Neuronal stem cell (in vitro differentiated cells): ENCODE measurements around the gene TLX2.
"Not testable (repeated sequence)": the region's sequence is repeated elsewhere in the genome, so short reads cannot be mapped to it uniquely, and the experiment has no call there.

Experiments used
- DNase-seq: peaks from one replicate; pipeline ENCODE4 v3.0.0-alpha.2; 2013; ENCODE audit warnings: low spot score
- H2AFZ ChIP-seq: one replicate; pipeline ENCODE4 v1.6.1; 2013; ENCODE audit warnings: mild to moderate bottlenecking, low read length, inconsistent platforms
- H2AK5ac ChIP-seq: 2 replicates; pipeline ENCODE4 v1.6.1; 2013; ENCODE audit warnings: low read depth, mild to moderate bottlenecking, inconsistent platforms, low read length, moderate library complexity, mixed read lengths
- H2BK120ac ChIP-seq: 2 replicates; pipeline ENCODE4 v1.6.1; 2013; ENCODE audit warnings: low read depth, mild to moderate bottlenecking, inconsistent platforms, low read length, moderate library complexity, mixed read lengths
- H2BK12ac ChIP-seq: one replicate; pipeline ENCODE4 v1.6.1; 2013; ENCODE audit warnings: low read length, inconsistent platforms
- H2BK15ac ChIP-seq: 2 replicates; pipeline ENCODE4 v1.6.1; 2013; ENCODE audit warnings: mild to moderate bottlenecking, low read length, inconsistent platforms, mixed read lengths
- H2BK5ac ChIP-seq: one replicate; pipeline ENCODE4 v1.6.1; 2013; ENCODE audit warnings: inconsistent platforms, mild to moderate bottlenecking, low read length, moderate library complexity
- H3K14ac ChIP-seq: one replicate; pipeline ENCODE4 v1.6.1; 2013; ENCODE audit warnings: low read length, inconsistent platforms
- H3K18ac ChIP-seq: 2 replicates; pipeline ENCODE4 v1.6.1; 2013; ENCODE audit warnings: low read length, inconsistent platforms
- H3K23ac ChIP-seq: 2 replicates; pipeline ENCODE4 v1.6.1; 2013; ENCODE audit warnings: low read depth, mild to moderate bottlenecking, mixed read lengths, low read length, inconsistent platforms; ENCODE audit not compliant: poor library complexity
- H3K27ac ChIP-seq: replicated peaks from 3 replicates; pipeline ENCODE4 v1.5.1; 2013; ENCODE audit warnings: low read length, inconsistent platforms
- H3K27me3 ChIP-seq, 3 experiments: 2 replicates each; pipeline ENCODE4 v1.6.1; 2013; ENCODE audit warnings: low read length in 3 of 3, mild to moderate bottlenecking in 2 of 3, inconsistent platforms in 1 of 3, low read depth in 1 of 3, mixed read lengths in 1 of 3, moderate library complexity in 1 of 3; ENCODE audit not compliant: control insufficient read depth in 3 of 3, insufficient read depth in 3 of 3
- H3K36me3 ChIP-seq, 2 donors: replicated peaks in 1 of 2; 2 replicates each; pipeline ENCODE4 v1.6.1; 2013; ENCODE audit warnings: low read length in 2 of 2; ENCODE audit not compliant: control insufficient read depth in 2 of 2, insufficient read depth in 2 of 2
- H3K4ac ChIP-seq: 2 replicates; pipeline ENCODE4 v1.6.1; 2013; ENCODE audit warnings: inconsistent platforms, mild to moderate bottlenecking, low read length, moderate library complexity
- H3K4me1 ChIP-seq, 2 donors: 1 replicate in 1 of 2; 2 replicates in 1 of 2; pipeline ENCODE4 v1.6.1; 2013; ENCODE audit warnings: low read length in 2 of 2, low read depth in 1 of 2; ENCODE audit not compliant: control insufficient read depth in 2 of 2, insufficient read depth in 1 of 2
- H3K4me2 ChIP-seq: one replicate; pipeline ENCODE4 v1.6.1; 2013; ENCODE audit warnings: mild to moderate bottlenecking, low read length, inconsistent platforms; ENCODE audit not compliant: insufficient read depth, poor library complexity, severe bottlenecking
- H3K4me3 ChIP-seq, 2 donors: 2 replicates each; pipeline ENCODE4 v1.5.1; 2013; ENCODE audit warnings: low read length in 2 of 2, mild to moderate bottlenecking in 2 of 2, inconsistent platforms in 1 of 2, moderate library complexity in 1 of 2
- H3K79me1 ChIP-seq: one replicate; pipeline ENCODE4 v1.6.1; 2013; ENCODE audit warnings: low read depth, mild to moderate bottlenecking, inconsistent platforms, low read length, moderate library complexity
- H3K9ac ChIP-seq: one replicate; pipeline ENCODE4 v1.6.1; 2013; ENCODE audit warnings: mild to moderate bottlenecking, low read depth, low read length, inconsistent platforms; ENCODE audit not compliant: poor library complexity
- H3K9me3 ChIP-seq, 2 donors: replicated peaks in 1 of 2; 2 replicates each; pipeline versions ENCODE3 to v1.6.1; 2013; ENCODE audit warnings: low read length in 2 of 2, mild to moderate bottlenecking in 2 of 2, inconsistent platforms in 1 of 2, low read depth in 1 of 2, mixed read lengths in 1 of 2, moderate library complexity in 1 of 2; ENCODE audit not compliant: control insufficient read depth in 2 of 2, insufficient read depth in 1 of 2
- H4K8ac ChIP-seq: one replicate; pipeline ENCODE4 v1.6.1; 2013; ENCODE audit warnings: low read depth, mild to moderate bottlenecking, inconsistent platforms, low read length, moderate library complexity
- H4K91ac ChIP-seq: one replicate; pipeline ENCODE4 v1.6.1; 2013; ENCODE audit warnings: low read length, low read depth, mild to moderate bottlenecking, inconsistent platforms; ENCODE audit not compliant: poor library complexity
- WGBS, 2 donors: extraction: QIAGEN DNeasy Blood & Tissue Kit; methylation state at CpG; one replicate each; pipeline ENCODE4 v1.1.7; 2013; ENCODE audit warnings: missing lambda C conversion rate in 2 of 2, mixed read lengths in 1 of 2; ENCODE audit not compliant: insufficient read length in 2 of 2, insufficient replicate concordance in 1 of 2; ENCODE audit errors: extremely low coverage in 2 of 2; 5-methylcytosine and 5-hydroxymethylcytosine counted together

Gene TLX2

DNA sequence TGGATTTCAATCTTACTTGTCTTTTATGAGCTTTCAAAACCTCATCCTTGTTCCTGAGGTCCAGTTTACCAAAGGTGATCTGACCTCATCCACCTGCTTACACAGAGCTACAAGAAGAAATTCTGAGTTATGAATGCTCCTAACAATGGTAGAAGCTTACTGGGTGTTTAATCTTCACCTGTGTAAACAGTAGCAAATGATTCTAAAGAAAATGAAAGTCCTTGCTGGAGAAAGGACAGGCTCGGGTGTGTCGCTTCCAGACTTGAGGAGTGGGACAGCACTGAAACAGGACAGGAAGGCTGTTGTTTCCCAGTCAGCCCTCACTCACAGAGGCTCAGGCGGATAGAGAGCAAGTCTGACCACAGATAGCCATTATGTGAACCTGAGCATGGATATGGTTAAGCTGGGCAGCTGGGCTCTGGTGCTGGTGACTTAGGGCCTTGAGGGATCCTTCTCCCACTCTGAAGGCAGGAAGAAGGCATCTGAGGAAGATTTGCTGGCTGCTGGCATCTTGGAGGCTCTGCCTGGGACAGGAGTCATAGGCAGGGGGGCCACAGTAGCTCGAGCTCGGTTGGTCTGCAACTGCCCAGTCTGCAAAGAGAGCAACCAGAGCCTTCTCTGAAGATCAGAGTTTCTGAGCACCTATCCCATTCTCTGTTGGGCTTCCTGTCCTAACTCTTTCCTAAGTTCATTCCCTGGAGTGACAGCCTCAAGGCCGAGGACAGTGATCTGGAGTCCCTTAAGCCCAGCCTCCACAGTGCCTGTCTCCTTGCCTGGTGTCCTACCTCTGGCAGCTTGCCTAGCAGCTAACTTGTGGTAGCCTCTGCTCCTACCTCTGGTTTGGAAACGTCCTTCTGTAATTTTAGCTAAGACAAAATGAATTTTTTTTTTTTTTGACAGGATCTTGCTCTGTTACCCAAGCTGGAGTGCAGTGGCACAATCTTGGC lies 44.3 kb downstream of the TLX2 start:
- no peak overlapping the region for H3K23ac ChIP-seq
- H3K36me3 ChIP-seq = peaks cover 8 to 16% of the 10 kb centered on the region in 2 donors
- H3K27ac ChIP-seq = no peak overlapping the region
- H2AK5ac ChIP-seq = no peak overlapping the region
- no peak overlapping the region for H2BK120ac ChIP-seq
- no peak overlapping the region for H4K8ac ChIP-seq
- peaks cover 5 to 7% of the 10 kb centered on the region in 2 donors for H3K4me1 ChIP-seq
- no peak overlapping the region for H3K9ac ChIP-seq
- no peaks in the 10 kb centered on the region for H3K9me3 ChIP-seq
- no peak for DNase-seq
- peaks cover 4 to 46% (median 19%) of the 10 kb centered on the region in 3 experiments for H3K27me3 ChIP-seq
- H3K4ac ChIP-seq = no peak overlapping the region
- H3K79me1 ChIP-seq = peaks cover 2% of the 10 kb centered on the region
- no peak overlapping the region for H2BK12ac ChIP-seq
- no CpG with 5 or more reads among the region's 7 CpGs for WGBS, 2 donors
- no peak overlapping the region for H4K91ac ChIP-seq
- no peak overlapping the region for H2BK15ac ChIP-seq
- no peak overlapping the region for H2AFZ ChIP-seq
- no peak overlapping the region for H3K4me3 ChIP-seq
- H3K14ac ChIP-seq = no peak overlapping the region
- H3K18ac ChIP-seq = no peak overlapping the region
- H2BK5ac ChIP-seq = no peak overlapping the region
- H3K4me2 ChIP-seq = no peak overlapping the region

DNA sequence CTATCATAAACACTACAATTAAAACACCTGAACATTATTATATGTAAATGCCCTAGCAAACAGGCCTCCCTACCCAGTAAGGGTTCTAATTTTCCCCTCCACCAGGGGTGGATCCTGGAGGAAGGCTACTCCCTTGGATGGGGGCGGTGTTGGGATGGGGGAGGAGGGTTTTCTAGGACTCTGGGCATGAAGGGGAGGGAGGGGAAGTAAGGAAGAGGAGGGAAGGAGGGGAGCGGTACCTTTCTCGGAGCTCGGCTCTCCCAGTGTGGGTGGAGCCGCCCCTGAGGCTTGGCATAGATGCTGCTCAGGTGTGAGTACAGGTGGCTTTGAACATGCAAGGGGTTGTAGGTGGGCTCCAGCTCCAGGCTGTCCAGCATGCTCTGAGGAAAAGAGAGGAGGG lies 45.7 kb downstream of the TLX2 start:
- no peak overlapping the region for H4K91ac ChIP-seq

DNA sequence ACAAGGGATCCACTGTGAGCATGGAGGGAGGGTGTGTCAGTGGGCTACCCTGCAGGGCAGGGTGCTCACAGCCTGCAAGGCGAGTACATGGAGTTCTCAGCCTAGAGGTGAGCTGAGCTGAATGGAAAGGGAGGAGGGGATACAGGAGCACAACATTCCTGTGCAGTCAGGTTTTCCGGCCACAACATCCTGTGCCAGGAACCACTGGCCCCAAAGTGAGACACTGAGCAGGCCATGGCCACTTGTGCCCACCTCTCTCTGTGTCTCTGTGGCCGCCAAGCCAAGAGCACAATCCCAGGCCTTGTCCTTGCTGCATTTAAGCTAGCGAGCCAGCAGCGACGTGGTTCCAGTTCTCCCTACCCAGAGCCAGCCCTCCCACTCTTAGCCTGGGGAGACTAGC lies 46.3 kb downstream of the TLX2 start:
- H3K27me3 ChIP-seq = peaks cover under 1 to 38% (median 27%) of the 10 kb centered on the region in 3 experiments
- no peaks in the 10 kb centered on the region for H3K79me1 ChIP-seq
- peak overlapping the region; percentile 74 for H2AK5ac ChIP-seq
- H2BK120ac ChIP-seq = peak overlapping the region; percentile 50
- no peak overlapping the region for H3K27ac ChIP-seq
- H2BK15ac ChIP-seq = no peak overlapping the region
- H4K8ac ChIP-seq = peak overlapping the region; percentile 10
- peaks cover 8 to 16% of the 10 kb centered on the region in 2 donors for H3K36me3 ChIP-seq
- peak overlapping the region; percentile 79 for H2BK12ac ChIP-seq
- no peak overlapping the region for H3K9ac ChIP-seq
- peak overlapping the region; percentile 81 for H4K91ac ChIP-seq
- no CpG with 5 or more reads among the region's 6 CpGs for WGBS, 2 donors
- H3K18ac ChIP-seq = peak overlapping the region; percentile 66
- DNase-seq = no peak
- H3K9me3 ChIP-seq = no peaks in the 10 kb centered on the region
- H2BK5ac ChIP-seq = no peak overlapping the region
- H3K23ac ChIP-seq = peak overlapping the region; percentile 1
- no peak overlapping the region for H3K4me2 ChIP-seq
- no peak overlapping the region for H2AFZ ChIP-seq
- no peak overlapping the region for H3K4ac ChIP-seq
- peaks cover 1 to 3% of the 10 kb centered on the region in 2 donors for H3K4me1 ChIP-seq
- no peak overlapping the region for H3K14ac ChIP-seq
- H3K4me3 ChIP-seq = no peak overlapping the region

More for the DNA sequence above, 45.7 kb downstream of the TLX2 start:
- H3K79me1 ChIP-seq = peaks cover 2% of the 10 kb centered on the region
- no peak overlapping the region for H3K9ac ChIP-seq
- no CpG with 5 or more reads among the region's 5 CpGs for WGBS, 2 donors
- no peak for DNase-seq
- H3K27ac ChIP-seq = no peak overlapping the region
- no peak overlapping the region for H2AK5ac ChIP-seq
- no peak overlapping the region for H3K4ac ChIP-seq
- no peak overlapping the region for H3K4me2 ChIP-seq
- no peak overlapping the region for H2AFZ ChIP-seq
- H3K23ac ChIP-seq = no peak overlapping the region
- H2BK5ac ChIP-seq = no peak overlapping the region
- H2BK15ac ChIP-seq = no peak overlapping the region
- H3K18ac ChIP-seq = no peak overlapping the region
- H3K27me3 ChIP-seq = peaks cover 4 to 45% (median 27%) of the 10 kb centered on the region in 3 experiments
- no peak overlapping the region for H2BK120ac ChIP-seq
- H3K14ac ChIP-seq = no peak overlapping the region
- peaks cover 8 to 16% of the 10 kb centered on the region in 2 donors for H3K36me3 ChIP-seq
- no peak overlapping the region for H4K8ac ChIP-seq
- no peak overlapping the region for H3K4me3 ChIP-seq
- H3K4me1 ChIP-seq = peaks cover 5 to 7% of the 10 kb centered on the region in 2 donors
- no peak overlapping the region for H2BK12ac ChIP-seq
- H3K9me3 ChIP-seq = no peaks in the 10 kb centered on the region

DNA sequence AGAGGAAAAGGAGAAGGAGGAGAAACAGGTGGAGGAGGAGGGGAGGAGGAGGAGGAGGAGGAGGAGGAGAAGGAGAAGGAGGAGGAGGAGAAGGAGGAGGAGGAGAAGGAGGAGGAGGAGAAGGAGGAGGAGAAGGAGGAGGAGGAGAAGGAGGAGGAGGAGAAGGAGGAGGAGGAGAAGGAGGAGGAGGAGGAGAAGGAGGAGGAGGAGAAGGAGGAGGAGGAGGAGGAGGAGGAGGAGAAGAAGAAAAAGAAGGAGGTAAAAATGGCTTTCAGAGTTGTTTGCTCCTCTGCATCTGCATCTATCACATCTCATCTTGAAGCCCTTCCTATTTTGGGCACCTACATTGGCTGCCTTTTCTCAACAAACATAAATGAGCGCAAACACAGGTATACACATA lies 46.8 kb downstream of the TLX2 start:
- H3K14ac ChIP-seq, H3K4me3 ChIP-seq, H2AK5ac ChIP-seq, H4K8ac ChIP-seq, DNase-seq, H3K4me1 ChIP-seq, H3K18ac ChIP-seq, H3K79me1 ChIP-seq, H3K4me2 ChIP-seq, H2BK5ac ChIP-seq, H3K27ac ChIP-seq, H3K9me3 ChIP-seq, H3K4ac ChIP-seq, H4K91ac ChIP-seq, H2BK15ac ChIP-seq, H3K9ac ChIP-seq, H3K23ac ChIP-seq, H2BK12ac ChIP-seq, H2BK120ac ChIP-seq, H2AFZ ChIP-seq: not testable (repeated sequence)
- H3K27me3 ChIP-seq = peaks cover 0 to 34% (median 30%) of the 10 kb centered on the region in 3 experiments
- H3K36me3 ChIP-seq = peaks cover 8 to 13% of the 10 kb centered on the region in 2 donors
- WGBS, 2 donors = no CpG with 5 or more reads among the region's 1 CpG
